SK-N-MC (cell line): ENCODE data around the gene CNTNAP4.

ENCODE experiments used
- EZH2 ChIP-seq: fragments of 200-600 bp; sonication (generic); IDR thresholded peaks from one replicate; pipeline ENCODE4 v1.6.1; 2017; ENCODE audit warnings: antibody characterized with exemption
- POLR2AphosphoS5 ChIP-seq: IDR thresholded peaks from 2 replicates; pipeline ENCODE4 v1.6.1; 2012; ENCODE audit warnings: mild to moderate bottlenecking, low read depth, low read length, borderline replicate concordance

- TF ChIP-seq POLR2AphosphoS5 (no peak), EZH2 (no peak)
Measured at GRCh38 chr16:76583945-76584344, 306.7 kb downstream of the CNTNAP4 start.
